Measurements from ENCODE around the gene KRT35.

- TF ChIP-seq POLR2A (IDR thresholded peaks at IDR 0.05; ENCODE audit: low read depth, low read length) (no peak), PML (IDR thresholded peaks at IDR 0.05; ENCODE audit: low read length) (no peak), NBN (IDR thresholded peaks at IDR 0.05) (no peak), CTCF (IDR thresholded peaks at IDR 0.05 in 2 of 3, conservative IDR thresholded peaks at IDR 0.05 in 1 of 3; ENCODE audit: control insufficient read depth in 2 of 3, extremely low read depth in 1 of 3, insufficient read depth in 1 of 3, low read depth in 3 of 3, low read length in 3 of 3) (no peak), ZBTB33 (IDR thresholded peaks at IDR 0.05) (no peak)
- TF ChIP-seq, protein P1, sequence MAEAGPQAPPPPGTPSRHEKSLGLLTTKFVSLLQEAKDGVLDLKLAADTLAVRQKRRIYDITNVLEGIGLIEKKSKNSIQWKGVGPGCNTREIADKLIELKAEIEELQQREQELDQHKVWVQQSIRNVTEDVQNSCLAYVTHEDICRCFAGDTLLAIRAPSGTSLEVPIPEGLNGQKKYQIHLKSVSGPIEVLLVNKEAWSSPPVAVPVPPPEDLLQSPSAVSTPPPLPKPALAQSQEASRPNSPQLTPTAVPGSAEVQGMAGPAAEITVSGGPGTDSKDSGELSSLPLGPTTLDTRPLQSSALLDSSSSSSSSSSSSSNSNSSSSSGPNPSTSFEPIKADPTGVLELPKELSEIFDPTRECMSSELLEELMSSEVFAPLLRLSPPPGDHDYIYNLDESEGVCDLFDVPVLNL (IDR thresholded peaks at IDR 0.05; ENCODE audit: low read depth, low read length) = no peak
Measured at GRCh38 chr17:41440531-41441033, 40.4 kb downstream of the KRT35 start, which contains the start of gene KRT38.

Measured in GM12878 (cell line).